Measurements from ENCODE around the gene ECEL1.

The ECEL1 gene

GRCh38 chr2:232496501-232497270, 9.1 kb upstream of the ECEL1 start:
- CTCF ChIA-PET = no interaction called here

GRCh38 chr2:232495292-232495691, 7.7 kb upstream of the ECEL1 start:
- TF ChIP-seq CTCF (IDR thresholded peaks at IDR 0.05; ENCODE audit: insufficient read depth, low read length, missing control alignments) = no peak
- POLR2A ChIA-PET = no interaction called here
- no peak for DNase-seq (ENCODE audit: low read depth, low spot score)
- H3K4me3 ChIP-seq (ENCODE audit: low read depth, low read length) = no peak overlapping the region
- CTCF ChIA-PET = interaction anchor here (1.3 kb wide), 1 partner anchor 27 kb away, joined by 3 read pairs; no protein-coding TSS in a partner anchor

More at GRCh38 chr2:232496501-232497270, 9.1 kb upstream of the ECEL1 start:
- DNase-seq (ENCODE audit: low read depth, low spot score) = no peak
- POLR2A ChIA-PET = no interaction called here
- H3K4me3 ChIP-seq (ENCODE audit: low read depth, low read length) = no peak overlapping the region
- TF ChIP-seq CTCF (IDR thresholded peaks at IDR 0.05; ENCODE audit: insufficient read depth, low read length, missing control alignments) = no peak

GRCh38 chr2:232494542-232494941, 6.9 kb upstream of the ECEL1 start:
- TF ChIP-seq CTCF (IDR thresholded peaks at IDR 0.05; ENCODE audit: insufficient read depth, low read length, missing control alignments) = no peak
- ChIA-PET POLR2A (no interaction called here), CTCF (interaction anchor here (1.3 to 1.7 kb wide), 2 partner anchors 28 to 48 kb away, joined by 3 to 5 read pairs; no protein-coding TSS in a partner anchor)
- no peak for DNase-seq (ENCODE audit: low read depth, low spot score)
- H3K4me3 ChIP-seq (ENCODE audit: low read depth, low read length) = no peak overlapping the region

GRCh38 chr2:232493701-232494474, 6.3 kb upstream of the ECEL1 start:
- H3K4me3 ChIP-seq (ENCODE audit: low read depth, low read length) = no peak overlapping the region
- DNase-seq (ENCODE audit: low read depth, low spot score) = no peak
- ChIA-PET CTCF (interaction anchor here (1.0 to 1.7 kb wide), 3 partner anchors 30 to 593 kb away, joined by 3 to 5 read pairs (median 4); no protein-coding TSS in a partner anchor), POLR2A (no interaction called here)
- no peak for TF ChIP-seq CTCF (IDR thresholded peaks at IDR 0.05; ENCODE audit: insufficient read depth, low read length, missing control alignments)

- DNase-seq (ENCODE audit: low read depth, low spot score) = no peak
- no peak overlapping the region for H3K4me3 ChIP-seq (ENCODE audit: low read depth, low read length)
- no peak for TF ChIP-seq CTCF (IDR thresholded peaks at IDR 0.05; ENCODE audit: insufficient read depth, low read length, missing control alignments)
- POLR2A ChIA-PET = no interaction called here
- CTCF ChIA-PET = interaction anchor here (1.0 to 1.7 kb wide), 3 partner anchors 30 to 592 kb away, joined by 3 to 5 read pairs (median 4); no protein-coding TSS in a partner anchor
Observed at GRCh38 chr2:232492963-232493700, 5.5 kb upstream of the ECEL1 start.
